Transverse colon (tissue), 4 donors: ENCODE results near the gene SPARC. TPM values are rescaled to one million over a fixed set of nuclear protein-coding genes. Genes with fewer than 3 reads are reported as not detected.
A peak's percentile ranks its signal among the peaks of the same experiment; 100 is the strongest.

Experiments
- DNase-seq: peaks from one replicate; pipeline ENCODE4 v3.0.0-alpha.2; 2019
- H3K27ac ChIP-seq, 4 donors: fragments of 200-600 bp; sonication (generic); 2 replicates each; pipeline ENCODE4 v1.5.1; 2016 to 2018; ENCODE audit warnings: inconsistent platforms in 4 of 4
- H3K27me3 ChIP-seq: fragments of 200-600 bp; sonication (generic); 2 replicates; pipeline ENCODE4 v1.5.1; 2017; ENCODE audit warnings: inconsistent platforms
- H3K36me3 ChIP-seq, 4 donors: fragments of 200-600 bp; sonication (generic); 2 replicates each; pipeline ENCODE4 v1.5.1; 2017 to 2019; ENCODE audit warnings: inconsistent platforms in 4 of 4
- H3K4me1 ChIP-seq, 4 donors: fragments of 200-600 bp; sonication (generic); 2 replicates each; pipeline ENCODE4 v1.5.1; 2017 to 2020; ENCODE audit warnings: inconsistent platforms in 4 of 4
- H3K4me3 ChIP-seq, 4 donors: fragments of 200-600 bp; sonication (generic); 1 replicate in 1 of 4; 2 replicates in 3 of 4; pipeline versions ENCODE4 v1.5.1 to v1.6.1; 2017 to 2019; ENCODE audit warnings: inconsistent platforms in 4 of 4
- H3K9me3 ChIP-seq, 2 donors: fragments of 200-600 bp; sonication (generic); 2 replicates each; pipeline ENCODE4 v1.5.1; 2017 to 2019; ENCODE audit warnings: inconsistent platforms in 2 of 2
- CTCF ChIP-seq, 5 experiments: fragments of 200-600 bp in 3 of 5; fragments of 450-650 bp in 2 of 5; sonication (generic) in 3 of 5; IDR thresholded peaks; 1 replicate in 2 of 5; 2 replicates in 3 of 5; pipeline ENCODE4 v1.5.1; 2016 to 2017; ENCODE audit warnings: antibody characterized with exemption in 5 of 5, inconsistent platforms in 3 of 5, mild to moderate bottlenecking in 2 of 5, moderate library complexity in 1 of 5
- EP300 ChIP-seq: sonication (generic); formaldehyde crosslinking; IDR thresholded peaks from one replicate; pipeline ENCODE4 v1.6.1; 2017; ENCODE audit warnings: antibody characterized with exemption, low read depth
- POLR2A ChIP-seq: fragments of 450-650 bp; IDR thresholded peaks from one replicate; pipeline ENCODE4 v1.6.1; 2016; ENCODE audit warnings: antibody characterized with exemption, mild to moderate bottlenecking, moderate library complexity
- POLR2AphosphoS5 ChIP-seq, 3 donors: sonication (generic); formaldehyde crosslinking; IDR thresholded peaks; one replicate each; pipeline ENCODE4 v1.6.1; 2016; ENCODE audit warnings: antibody characterized with exemption in 3 of 3
- WGBS, 2 donors: methylation state at CpG; one replicate each; pipeline ENCODE4 v1.1.5; 2018; ENCODE audit warnings: low coverage in 1 of 2; 5-methylcytosine and 5-hydroxymethylcytosine counted together
- in situ Hi-C, 4 donors: fragments of 200-750 bp; cut with MboI; loops; one replicate each; pipeline versions ENCODE4 v1.15.0 to v1.15.1; 2017; ENCODE audit warnings: low sequenced_read_pairs in 3 of 4, low pct_ligation_motif_present in 1 of 4, low pct_unique_long_range_greater_than_20kb in 1 of 4
- intact Hi-C: fragments of 100-400 bp; cut with DNase I; formaldehyde crosslinking; loops from one replicate; pipeline ENCODE4 v1.15.1; 2023; ENCODE audit warnings: low total_unique reads
- total RNA-seq, 4 donors: library from RNA; depleted of rRNA; stranded (reverse); fragments of >200 nt; gene quantifications; one replicate each; pipeline ENCODE4 v1.1.0, GENCODE V29; 2016

The SPARC gene
- total RNA-seq, 4 donors from 2014 or later, result 47.9 to 267 (median 85.1) TPM

DNA sequence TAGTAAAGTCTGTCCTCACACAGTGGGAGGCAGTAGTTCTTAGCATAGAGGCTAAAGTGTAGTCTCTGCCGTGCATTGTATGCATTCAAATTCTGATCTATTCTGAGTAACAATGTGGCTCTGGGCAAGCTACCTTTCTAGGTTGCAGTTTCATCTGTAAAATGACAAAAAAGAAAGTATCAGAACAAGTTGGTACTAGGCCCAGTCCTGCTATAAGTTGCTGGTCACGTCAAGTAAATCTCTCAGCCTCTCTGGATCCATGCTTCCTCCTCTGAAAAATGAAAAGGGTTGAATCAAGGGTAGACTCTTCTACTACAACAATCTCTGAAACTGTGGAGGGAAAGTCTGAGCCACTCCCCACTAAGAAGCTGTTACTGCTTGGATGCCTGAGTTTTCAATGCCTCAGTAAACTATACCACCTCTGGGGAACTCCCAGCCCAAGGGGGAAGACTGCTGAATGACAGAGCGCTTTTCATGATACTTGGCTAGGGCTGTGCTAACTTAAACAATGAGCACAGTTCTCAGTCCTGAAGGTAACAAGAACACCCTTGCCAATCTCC is 34.5 kb upstream of the SPARC start:
- peak overlapping the region in 1 of 4 donors; percentile 35 for H3K27ac ChIP-seq
- H3K9me3 ChIP-seq, result no peaks in the 10 kb centered on the region
- H3K4me3 ChIP-seq, result no peak overlapping the region
- DNase-seq, result no peak
- in situ Hi-C loops (no loop called here), intact Hi-C loops (no loop called here)
- TF ChIP-seq POLR2A (no peak), POLR2AphosphoS5 (IDR thresholded peaks at IDR 0.05) (no peak), CTCF (IDR thresholded peaks at IDR 0.05) (no peak), EP300 (no peak)
- 66 to 80% methylated on average over 1 to 3 of the region's 3 CpGs for WGBS, 2 donors
- H3K36me3 ChIP-seq, result no peaks in the 10 kb centered on the region
- H3K27me3 ChIP-seq, result no peaks in the 10 kb centered on the region
- peaks cover 0 to 7% (median 2%) of the 10 kb centered on the region in 4 donors for H3K4me1 ChIP-seq

GRCh38 chr5:151720215-151720614 is 33.5 kb upstream of the SPARC start:
- DNase-seq, result no peak
- no peaks in the 10 kb centered on the region for H3K27me3 ChIP-seq
- in situ Hi-C loops, result no loop called here
- no peak overlapping the region for H3K27ac ChIP-seq
- no peaks in the 10 kb centered on the region for H3K9me3 ChIP-seq
- intact Hi-C loops, result no loop called here
- no peak for TF ChIP-seq POLR2A
- TF ChIP-seq EP300, result no peak
- no peak for TF ChIP-seq CTCF (IDR thresholded peaks at IDR 0.05)
- no peak for TF ChIP-seq POLR2AphosphoS5 (IDR thresholded peaks at IDR 0.05)
- no peak overlapping the region for H3K4me3 ChIP-seq
- H3K4me1 ChIP-seq, result peaks cover 0 to 7% (median 2%) of the 10 kb centered on the region in 4 donors
- no peaks in the 10 kb centered on the region for H3K36me3 ChIP-seq
- WGBS, 2 donors, result 80 to 84% methylated on average over 1 to 2 of the region's 2 CpGs

DNA sequence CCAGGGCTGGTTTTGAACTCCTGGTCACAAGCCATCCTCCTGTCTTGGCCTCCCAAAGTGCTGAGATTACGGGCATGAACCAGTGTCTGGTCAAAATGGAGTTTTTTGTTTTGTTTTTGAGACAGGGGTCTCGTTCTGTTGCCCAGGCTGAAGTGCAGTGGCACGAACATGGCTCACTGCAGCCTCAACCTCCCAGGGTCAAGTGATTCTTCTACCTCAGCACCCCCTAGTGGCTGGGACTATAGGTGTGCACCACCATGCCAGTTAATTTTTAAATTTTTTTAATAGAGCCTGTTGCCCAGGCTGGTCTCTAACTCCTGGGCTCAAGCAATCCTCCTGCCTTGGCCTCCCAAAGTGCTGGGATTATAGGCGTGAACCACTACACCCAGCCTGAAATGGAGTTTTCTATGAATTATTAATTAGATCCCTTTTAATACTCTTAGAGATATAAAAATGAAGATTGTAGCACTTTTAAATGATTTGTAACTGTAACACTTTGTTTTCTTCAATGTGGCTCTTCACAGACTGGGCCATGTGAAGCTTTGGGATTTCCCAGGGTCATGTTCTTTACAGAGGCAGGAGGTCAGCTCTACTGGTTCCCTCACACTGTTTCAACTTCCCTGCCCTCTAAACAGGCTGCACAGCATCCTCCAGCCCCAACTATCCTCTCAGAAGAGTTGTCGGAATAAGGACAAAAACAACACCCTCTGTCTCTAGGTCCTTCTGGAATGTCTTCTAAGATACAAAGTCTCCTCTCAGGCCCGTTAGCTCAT is 32.7 kb upstream of the SPARC start:
- H3K4me1 ChIP-seq, result peaks cover 0 to 7% (median 2%) of the 10 kb centered on the region in 4 donors
- H3K9me3 ChIP-seq, result no peaks in the 10 kb centered on the region
- 85 to 92% methylated on average over 2 to 6 of the region's 6 CpGs for WGBS, 2 donors
- TF ChIP-seq CTCF (IDR thresholded peaks at IDR 0.05) (peak in 4 of 5 experiments; percentile 51 to 69 (median 58)), POLR2AphosphoS5 (IDR thresholded peaks at IDR 0.05) (no peak), POLR2A (no peak), EP300 (no peak)
- no peak overlapping the region for H3K4me3 ChIP-seq
- peak; percentile 44 for DNase-seq
- intact Hi-C loops (no loop called here), in situ Hi-C loops (no loop called here)
- no peaks in the 10 kb centered on the region for H3K27me3 ChIP-seq
- no peaks in the 10 kb centered on the region for H3K36me3 ChIP-seq
- peak overlapping the region; percentile 14 to 58 (median 35) for H3K27ac ChIP-seq

DNA sequence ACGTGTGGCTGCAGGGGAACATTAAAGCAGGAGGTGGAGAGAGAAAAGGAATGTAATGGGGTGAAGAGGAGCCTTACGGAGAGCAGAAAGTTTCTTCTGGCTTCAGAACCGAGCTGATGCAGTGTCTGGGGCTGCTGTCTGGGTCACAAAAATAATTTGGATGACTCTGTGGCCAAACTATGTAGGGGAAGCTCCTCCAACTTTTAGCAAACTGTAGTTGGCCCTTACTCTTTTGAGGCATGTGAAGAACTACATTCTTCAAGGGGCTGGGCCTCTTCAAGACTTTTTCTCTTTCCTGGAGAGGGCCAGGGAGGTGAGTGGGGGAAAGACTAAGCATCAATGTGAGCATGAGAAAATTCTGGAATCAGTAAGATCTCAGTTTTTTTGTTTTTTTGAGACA is 31.9 kb upstream of the SPARC start:
- H3K4me3 ChIP-seq, result no peak overlapping the region
- no peaks in the 10 kb centered on the region for H3K27me3 ChIP-seq
- 42 to 65% methylated on average over 3 of the region's 3 CpGs for WGBS, 2 donors
- in situ Hi-C loops, result no loop called here
- no peaks in the 10 kb centered on the region for H3K36me3 ChIP-seq
- H3K4me1 ChIP-seq, result peaks cover 0 to 7% (median 2%) of the 10 kb centered on the region in 4 donors
- intact Hi-C loops, result no loop called here
- peak overlapping the region; percentile 14 to 58 (median 35) for H3K27ac ChIP-seq
- DNase-seq, result no peak
- TF ChIP-seq CTCF (IDR thresholded peaks at IDR 0.05) (no peak), POLR2AphosphoS5 (IDR thresholded peaks at IDR 0.05) (no peak), EP300 (no peak), POLR2A (no peak)
- no peaks in the 10 kb centered on the region for H3K9me3 ChIP-seq
